A549 (cell line): ENCODE data around the gene ATXN10.

Experiments used
- BHLHE40 ChIP-seq: IDR thresholded peaks from 2 replicates; pipeline ENCODE4 v1.6.1; 2012; ENCODE audit warnings: low read depth, low read length, inconsistent platforms
- EP300 ChIP-seq, 2 experiments: fragments of >200 bp; sonication (Bioruptor Twin); formaldehyde crosslinking; IDR thresholded peaks; 2 replicates in 1 of 2; 3 replicates in 1 of 2; pipeline ENCODE4 v1.6.1; 2016 to 2017
- JUN ChIP-seq, 2 experiments: fragments of >200 bp; sonication (Bioruptor Twin); formaldehyde crosslinking; IDR thresholded peaks; 2 replicates in 1 of 2; 3 replicates in 1 of 2; pipeline ENCODE4 v1.6.1; 2016 to 2017
- MYC ChIP-seq: IDR thresholded peaks from 2 replicates; pipeline ENCODE4 v1.6.1; 2012; ENCODE audit warnings: mild to moderate bottlenecking, inconsistent platforms, low read length, improper control_type of control experiment, borderline replicate concordance
- POLR2A ChIP-seq: IDR thresholded peaks from 2 replicates; pipeline ENCODE4 v1.6.1; 2012; ENCODE audit warnings: mild to moderate bottlenecking, low read length
- RFX5 ChIP-seq: fragments of 450-650 bp; IDR thresholded peaks from 2 replicates; pipeline ENCODE4 v1.7.1; 2014; ENCODE audit warnings: antibody characterized with exemption, mild to moderate bottlenecking, moderate library complexity
- SMC3 ChIP-seq: fragments of >200 bp; sonication (Bioruptor Twin); formaldehyde crosslinking; IDR thresholded peaks from 3 replicates; pipeline ENCODE4 v1.6.1; 2018; ENCODE audit warnings: inconsistent platforms
- TF ChIP-seq, protein P1 (sequence below): fragments of >200 bp; sonication (Bioruptor Twin); formaldehyde crosslinking; IDR thresholded peaks from 3 replicates; pipeline ENCODE4 v1.5.1; 2016
- TF ChIP-seq, protein P2 (sequence below): fragments of 200-600 bp; sonication (generic); IDR thresholded peaks from 2 replicates; pipeline ENCODE4 v1.6.1; 2016; ENCODE audit warnings: antibody characterized with exemption, mild to moderate bottlenecking, moderate library complexity
- TF ChIP-seq, protein P3 (sequence below): fragments of >200 bp; sonication (Bioruptor Twin); formaldehyde crosslinking; IDR thresholded peaks from 3 replicates; pipeline ENCODE4 v1.6.1; 2016

DNA sequence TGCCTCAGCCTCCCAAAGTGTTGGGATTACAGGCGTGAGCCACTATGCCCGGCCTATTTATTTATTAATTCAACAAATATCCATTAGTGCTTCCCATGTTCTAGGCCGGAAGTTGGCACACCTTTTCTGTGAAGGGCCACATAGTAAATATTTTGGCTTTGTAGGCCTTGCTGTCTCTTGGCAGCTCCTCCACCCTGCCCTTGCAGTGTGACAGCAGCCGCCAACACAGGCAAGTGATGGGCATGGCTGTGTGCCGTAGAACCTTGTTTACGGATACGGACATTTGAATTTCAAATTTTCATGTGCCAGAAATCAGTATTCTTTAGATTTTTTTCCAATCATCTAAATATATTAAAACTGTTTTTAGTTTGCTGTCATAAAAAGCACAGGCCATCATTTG lies 165.9 kb downstream of the ATXN10 start:
- TF ChIP-seq JUN (IDR thresholded peaks at IDR 0.05), result no peak
- TF ChIP-seq, protein P1, sequence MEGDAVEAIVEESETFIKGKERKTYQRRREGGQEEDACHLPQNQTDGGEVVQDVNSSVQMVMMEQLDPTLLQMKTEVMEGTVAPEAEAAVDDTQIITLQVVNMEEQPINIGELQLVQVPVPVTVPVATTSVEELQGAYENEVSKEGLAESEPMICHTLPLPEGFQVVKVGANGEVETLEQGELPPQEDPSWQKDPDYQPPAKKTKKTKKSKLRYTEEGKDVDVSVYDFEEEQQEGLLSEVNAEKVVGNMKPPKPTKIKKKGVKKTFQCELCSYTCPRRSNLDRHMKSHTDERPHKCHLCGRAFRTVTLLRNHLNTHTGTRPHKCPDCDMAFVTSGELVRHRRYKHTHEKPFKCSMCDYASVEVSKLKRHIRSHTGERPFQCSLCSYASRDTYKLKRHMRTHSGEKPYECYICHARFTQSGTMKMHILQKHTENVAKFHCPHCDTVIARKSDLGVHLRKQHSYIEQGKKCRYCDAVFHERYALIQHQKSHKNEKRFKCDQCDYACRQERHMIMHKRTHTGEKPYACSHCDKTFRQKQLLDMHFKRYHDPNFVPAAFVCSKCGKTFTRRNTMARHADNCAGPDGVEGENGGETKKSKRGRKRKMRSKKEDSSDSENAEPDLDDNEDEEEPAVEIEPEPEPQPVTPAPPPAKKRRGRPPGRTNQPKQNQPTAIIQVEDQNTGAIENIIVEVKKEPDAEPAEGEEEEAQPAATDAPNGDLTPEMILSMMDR, result no peak
- TF ChIP-seq POLR2A, result no peak
- TF ChIP-seq SMC3, result no peak
- no peak for TF ChIP-seq RFX5
- TF ChIP-seq EP300 (IDR thresholded peaks at IDR 0.05), result no peak
- TF ChIP-seq, protein P2, sequence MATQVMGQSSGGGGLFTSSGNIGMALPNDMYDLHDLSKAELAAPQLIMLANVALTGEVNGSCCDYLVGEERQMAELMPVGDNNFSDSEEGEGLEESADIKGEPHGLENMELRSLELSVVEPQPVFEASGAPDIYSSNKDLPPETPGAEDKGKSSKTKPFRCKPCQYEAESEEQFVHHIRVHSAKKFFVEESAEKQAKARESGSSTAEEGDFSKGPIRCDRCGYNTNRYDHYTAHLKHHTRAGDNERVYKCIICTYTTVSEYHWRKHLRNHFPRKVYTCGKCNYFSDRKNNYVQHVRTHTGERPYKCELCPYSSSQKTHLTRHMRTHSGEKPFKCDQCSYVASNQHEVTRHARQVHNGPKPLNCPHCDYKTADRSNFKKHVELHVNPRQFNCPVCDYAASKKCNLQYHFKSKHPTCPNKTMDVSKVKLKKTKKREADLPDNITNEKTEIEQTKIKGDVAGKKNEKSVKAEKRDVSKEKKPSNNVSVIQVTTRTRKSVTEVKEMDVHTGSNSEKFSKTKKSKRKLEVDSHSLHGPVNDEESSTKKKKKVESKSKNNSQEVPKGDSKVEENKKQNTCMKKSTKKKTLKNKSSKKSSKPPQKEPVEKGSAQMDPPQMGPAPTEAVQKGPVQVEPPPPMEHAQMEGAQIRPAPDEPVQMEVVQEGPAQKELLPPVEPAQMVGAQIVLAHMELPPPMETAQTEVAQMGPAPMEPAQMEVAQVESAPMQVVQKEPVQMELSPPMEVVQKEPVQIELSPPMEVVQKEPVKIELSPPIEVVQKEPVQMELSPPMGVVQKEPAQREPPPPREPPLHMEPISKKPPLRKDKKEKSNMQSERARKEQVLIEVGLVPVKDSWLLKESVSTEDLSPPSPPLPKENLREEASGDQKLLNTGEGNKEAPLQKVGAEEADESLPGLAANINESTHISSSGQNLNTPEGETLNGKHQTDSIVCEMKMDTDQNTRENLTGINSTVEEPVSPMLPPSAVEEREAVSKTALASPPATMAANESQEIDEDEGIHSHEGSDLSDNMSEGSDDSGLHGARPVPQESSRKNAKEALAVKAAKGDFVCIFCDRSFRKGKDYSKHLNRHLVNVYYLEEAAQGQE, result no peak
- TF ChIP-seq BHLHE40, result no peak
- TF ChIP-seq, protein P3, sequence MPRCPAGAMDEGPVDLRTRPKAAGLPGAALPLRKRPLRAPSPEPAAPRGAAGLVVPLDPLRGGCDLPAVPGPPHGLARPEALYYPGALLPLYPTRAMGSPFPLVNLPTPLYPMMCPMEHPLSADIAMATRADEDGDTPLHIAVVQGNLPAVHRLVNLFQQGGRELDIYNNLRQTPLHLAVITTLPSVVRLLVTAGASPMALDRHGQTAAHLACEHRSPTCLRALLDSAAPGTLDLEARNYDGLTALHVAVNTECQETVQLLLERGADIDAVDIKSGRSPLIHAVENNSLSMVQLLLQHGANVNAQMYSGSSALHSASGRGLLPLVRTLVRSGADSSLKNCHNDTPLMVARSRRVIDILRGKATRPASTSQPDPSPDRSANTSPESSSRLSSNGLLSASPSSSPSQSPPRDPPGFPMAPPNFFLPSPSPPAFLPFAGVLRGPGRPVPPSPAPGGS, result no peak
- no peak for TF ChIP-seq MYC
